ENCODE data around the gene RABEP2. TPM values are rescaled to one million over a fixed set of nuclear protein-coding genes. Genes with fewer than 3 reads are reported as not detected.
A peak's percentile ranks its signal among the peaks of the same experiment; 100 is the strongest.
"Not testable (repeated sequence)": the region's sequence is repeated elsewhere in the genome, so short reads cannot be mapped to it uniquely, and the experiment has no call there.

The RABEP2 gene
- polyA plus RNA-seq, 6 donors from 2014 or later: 6.9 to 40.4 (median 21.2) TPM

DNA sequence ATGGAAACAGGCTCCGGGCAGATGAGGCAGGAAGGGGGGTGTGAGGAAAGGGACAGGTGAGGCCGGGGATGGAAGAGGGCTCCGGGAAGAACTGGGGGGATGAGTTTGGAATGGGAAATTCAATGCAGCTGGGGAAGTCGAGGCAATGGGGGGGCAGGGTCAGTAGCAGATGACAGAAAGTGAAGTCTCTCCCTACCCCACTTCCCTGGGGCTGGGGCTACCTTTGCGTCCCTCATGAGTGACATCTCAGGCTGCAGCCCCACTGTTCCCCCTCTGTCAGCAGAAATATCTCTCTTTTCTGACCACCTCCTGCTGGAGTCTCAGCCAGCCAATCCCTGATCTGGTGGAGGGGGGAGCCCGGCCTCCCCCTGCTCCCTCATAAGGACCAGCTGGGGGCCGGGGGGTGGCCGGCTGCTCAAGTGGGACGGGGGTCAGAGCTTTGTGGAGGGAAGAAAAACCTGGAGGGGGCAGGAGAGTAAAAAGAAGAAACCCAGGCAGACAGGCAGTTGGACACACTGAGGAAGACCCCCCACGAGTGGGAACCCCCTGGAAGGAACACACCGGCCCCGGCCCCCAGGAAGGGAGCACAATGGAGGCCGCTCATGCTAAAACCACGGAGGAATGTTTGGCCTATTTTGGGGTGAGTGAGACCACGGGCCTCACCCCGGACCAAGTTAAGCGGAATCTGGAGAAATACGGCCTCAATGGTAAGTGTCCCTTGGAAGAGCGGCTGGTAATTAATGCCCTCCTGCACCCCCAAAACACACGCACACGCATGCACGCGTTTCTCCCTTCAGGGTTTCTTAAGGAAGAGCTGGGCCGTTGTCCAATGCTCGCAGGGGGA, 46.7 kb downstream of the RABEP2 start, which contains the start of gene ATP2A1:
Gene ATP2A1, plus strand, starts transcription at position 406 of the 844 bp plus-strand sequence. Its CDS starts 184 bp downstream, at position 590.
- peaks cover 14 to 29% (median 25%) of the 10 kb centered on the region in 3 donors for H3K4me1 Mint-ChIP-seq
- DNase-seq: no peak
- H3K36me3 Mint-ChIP-seq: no peaks in the 10 kb centered on the region
- H3K4me3 Mint-ChIP-seq: peak within 1 kb of the TSS; percentile 75 to 94 (median 90)
- no peak for ATAC-seq (ENCODE audit: low read depth in 2 of 2)
- H3K9me3 Mint-ChIP-seq: no peaks in the 10 kb centered on the region
- peak within 1 kb of the TSS in 3 of 6 donors; percentile 26 to 62 (median 53) for H3K27ac Mint-ChIP-seq
- H3K27me3 Mint-ChIP-seq: peaks cover 5 to 10% (median 9%) of the 10 kb centered on the region in 3 donors

DNA sequence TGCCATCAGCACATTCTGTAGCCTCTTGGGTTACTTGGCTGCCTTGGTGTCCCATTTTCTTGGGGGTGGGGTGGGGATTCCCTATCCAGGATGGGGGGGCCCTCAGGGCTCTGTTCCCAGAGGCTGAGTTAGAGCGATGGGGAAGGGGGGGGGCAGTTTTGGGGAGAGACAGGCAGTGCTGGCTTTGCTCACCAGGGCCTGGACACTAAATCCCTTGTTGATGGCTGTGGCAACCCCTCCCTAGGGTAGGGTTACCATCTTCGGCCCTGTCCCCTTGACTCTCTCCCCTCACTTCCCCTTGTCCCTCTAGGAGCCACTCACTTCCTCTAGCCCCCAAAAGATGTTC, 47.4 kb downstream of the RABEP2 start:
- Mint-ChIP-seq H3K36me3 (no peaks in the 10 kb centered on the region), H3K4me1 (peaks cover 14 to 33% (median 30%) of the 10 kb centered on the region in 3 donors), H3K27ac (peak overlapping the region in 1 of 6 donors; percentile 22), H3K27me3 (peaks cover 5 to 10% (median 9%) of the 10 kb centered on the region in 3 donors), H3K9me3 (no peaks in the 10 kb centered on the region), H3K4me3 (peak overlapping the region in 6 of 8 donors; percentile 49 to 86 (median 64))
- ATAC-seq (ENCODE audit: low read depth in 2 of 2): no peak
- no peak for DNase-seq

DNA sequence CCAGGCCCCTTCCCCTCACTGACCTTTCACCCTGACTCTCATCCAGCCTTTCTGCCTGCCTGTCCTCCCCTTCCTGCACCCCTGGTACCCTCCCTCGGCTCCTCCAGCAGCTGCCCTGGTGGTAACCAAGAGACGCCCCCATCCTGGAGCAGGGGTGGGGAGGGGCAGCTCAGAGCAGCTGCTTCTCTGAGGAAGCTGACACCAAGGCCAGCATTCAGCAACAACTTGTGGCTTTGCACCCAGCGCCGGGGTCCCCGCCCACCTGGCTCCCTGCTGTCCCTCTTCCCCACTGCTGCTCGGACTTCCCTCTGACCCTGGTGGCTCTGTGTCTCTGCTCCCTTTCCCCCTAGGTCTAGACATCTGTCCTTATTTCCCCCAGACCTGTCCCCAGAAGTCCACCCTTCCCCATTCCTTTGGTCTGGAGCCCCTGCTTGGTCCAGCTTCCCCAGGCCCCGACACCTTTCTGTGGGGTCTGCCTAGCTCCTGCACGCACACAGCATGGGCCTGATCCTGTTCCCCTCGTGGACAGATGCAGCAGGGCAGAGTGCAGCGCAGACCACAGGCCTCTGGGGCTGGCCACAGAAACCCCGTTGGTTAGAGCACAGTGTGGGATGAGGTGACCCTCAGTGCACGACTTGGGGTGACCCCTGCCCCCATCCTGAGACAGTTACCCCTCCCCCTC, 47.9 kb downstream of the RABEP2 start:
- no peak for ATAC-seq (ENCODE audit: low read depth in 2 of 2)

DNA sequence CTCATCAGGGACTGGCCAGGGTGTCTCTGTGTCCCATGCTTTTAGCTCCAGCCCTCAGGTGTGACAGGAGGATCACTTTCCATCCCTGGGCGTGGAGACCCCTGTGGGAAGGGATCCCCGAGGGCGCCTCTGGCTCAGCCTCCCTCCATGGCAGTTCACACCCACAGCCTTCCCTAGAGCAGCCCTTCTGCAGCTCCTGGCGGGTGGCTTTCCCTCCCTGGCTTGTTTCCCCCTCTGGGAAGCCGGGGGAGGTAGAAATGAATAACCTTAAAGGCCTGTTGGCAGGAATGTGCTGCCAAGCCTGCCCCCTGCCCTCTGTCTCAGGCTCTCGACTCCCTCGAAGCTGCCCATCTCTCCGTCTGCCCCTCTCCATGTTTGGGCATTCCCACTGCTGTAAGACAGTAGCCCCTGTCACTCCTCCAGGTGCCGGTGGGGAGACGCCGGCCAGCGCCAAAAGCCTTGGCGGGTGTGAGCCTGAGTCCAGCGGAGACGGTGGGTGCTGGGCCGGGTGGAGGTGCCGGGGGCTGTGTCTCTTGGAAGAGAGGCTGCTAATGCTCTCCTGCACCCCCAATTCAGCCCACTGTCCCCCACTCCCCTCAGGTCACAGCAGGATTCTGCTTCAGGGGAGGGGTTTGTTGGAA, 48.9 kb downstream of the RABEP2 start:
- DNase-seq (no peak), ATAC-seq (ENCODE audit: low read depth in 2 of 2) (no peak)
- Mint-ChIP-seq H3K27me3 (peaks cover 3 to 7% (median 6%) of the 10 kb centered on the region in 3 donors), H3K27ac (no peak overlapping the region), H3K36me3 (no peaks in the 10 kb centered on the region), H3K4me3 (no peak overlapping the region), H3K9me3 (no peaks in the 10 kb centered on the region), H3K4me1 (peaks cover 14 to 30% (median 26%) of the 10 kb centered on the region in 3 donors)

More for the DNA sequence above, 47.9 kb downstream of the RABEP2 start:
- Mint-ChIP-seq H3K4me3 (peak overlapping the region in 2 of 8 donors; percentile 47 to 65), H3K9me3 (no peaks in the 10 kb centered on the region), H3K27ac (peak overlapping the region in 2 of 6 donors; percentile 22 to 59), H3K36me3 (no peaks in the 10 kb centered on the region), H3K4me1 (peaks cover 14 to 33% (median 30%) of the 10 kb centered on the region in 3 donors), H3K27me3 (peaks cover 5 to 10% (median 9%) of the 10 kb centered on the region in 3 donors)
- no peak for DNase-seq

DNA sequence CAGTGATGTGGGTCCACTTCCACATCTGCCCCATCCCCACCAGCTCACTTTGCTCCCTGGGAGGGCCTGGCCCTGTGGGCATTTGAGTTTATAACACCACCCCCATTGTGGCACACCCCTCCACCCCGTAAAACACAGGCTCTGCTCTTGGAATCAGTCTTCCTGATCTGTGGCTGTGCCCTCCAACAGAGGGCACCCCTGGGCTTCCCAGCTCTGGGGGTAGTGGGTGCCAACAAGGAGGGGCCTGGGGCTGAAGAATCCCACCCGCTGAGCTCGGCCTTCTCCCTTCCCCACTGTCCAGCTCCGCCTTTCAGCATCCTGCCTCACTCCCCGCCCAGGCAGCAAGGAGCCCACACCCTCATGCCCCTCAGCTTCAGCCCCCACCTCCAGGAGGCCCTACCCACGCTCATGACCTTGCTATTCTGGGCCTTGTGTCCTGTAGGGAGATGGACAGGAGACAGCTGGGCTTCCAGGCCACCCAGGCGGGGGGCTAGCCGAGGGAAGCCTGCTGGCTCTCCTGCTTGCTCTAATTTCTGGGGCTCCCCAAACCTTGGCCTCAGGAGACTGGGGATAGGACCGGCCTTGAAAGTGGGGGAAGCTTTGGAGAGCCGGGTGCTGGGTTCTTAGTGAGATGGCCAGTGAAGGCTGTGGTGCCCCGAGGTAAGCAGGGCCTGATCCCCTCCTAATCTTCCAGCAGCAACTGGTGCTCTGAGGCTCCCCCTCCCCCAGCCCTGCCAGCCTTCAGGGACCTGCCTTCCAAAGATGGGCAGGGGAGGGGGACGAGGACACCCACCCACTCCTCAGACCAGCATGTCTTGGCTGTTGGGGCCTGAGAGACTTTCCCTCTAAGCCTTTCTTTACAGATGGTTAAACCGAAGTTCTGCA, 49.7 kb downstream of the RABEP2 start:
- DNase-seq: no peak
- no peak for ATAC-seq (ENCODE audit: low read depth in 2 of 2)
- peaks cover 9 to 24% (median 19%) of the 10 kb centered on the region in 3 donors for H3K4me1 Mint-ChIP-seq
- H3K9me3 Mint-ChIP-seq: no peaks in the 10 kb centered on the region
- peaks cover 0 to 2% of the 10 kb centered on the region in 2 donors for H3K36me3 Mint-ChIP-seq
- H3K4me3 Mint-ChIP-seq: peak overlapping the region in 1 of 8 donors; percentile 25
- peak overlapping the region in 2 of 6 donors; percentile 27 to 63 for H3K27ac Mint-ChIP-seq
- no peaks in the 10 kb centered on the region for H3K27me3 Mint-ChIP-seq

DNA sequence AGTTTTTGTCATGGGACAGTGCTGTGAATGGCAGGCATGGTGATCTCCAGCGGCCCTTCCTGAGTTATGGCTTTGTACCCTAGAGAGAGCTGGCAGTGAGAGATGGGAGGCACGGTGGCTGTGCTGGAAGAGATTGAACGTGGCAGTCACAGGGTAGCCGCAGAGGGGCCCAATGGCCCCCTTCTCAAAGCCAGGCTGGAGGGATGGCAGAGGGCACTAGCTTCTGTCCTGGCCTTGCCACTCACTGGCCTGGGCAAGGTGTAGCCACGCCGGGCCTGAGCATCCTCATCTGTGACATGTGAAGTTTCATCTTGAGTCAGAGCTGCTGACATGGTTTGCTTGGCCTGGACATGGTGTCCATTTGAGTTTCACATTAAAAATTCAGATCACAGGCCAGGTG, 50.6 kb downstream of the RABEP2 start:
- peaks cover 11 to 25% (median 22%) of the 10 kb centered on the region in 3 donors for H3K4me1 Mint-ChIP-seq
- H3K27me3 Mint-ChIP-seq: no peaks in the 10 kb centered on the region
- ATAC-seq (ENCODE audit: low read depth in 2 of 2): no peak
- H3K9me3 Mint-ChIP-seq: no peaks in the 10 kb centered on the region
- H3K4me3 Mint-ChIP-seq: no peak overlapping the region
- peaks cover 4 to 7% of the 10 kb centered on the region in 2 donors for H3K36me3 Mint-ChIP-seq
- DNase-seq: no peak
- H3K27ac Mint-ChIP-seq: no peak overlapping the region

DNA sequence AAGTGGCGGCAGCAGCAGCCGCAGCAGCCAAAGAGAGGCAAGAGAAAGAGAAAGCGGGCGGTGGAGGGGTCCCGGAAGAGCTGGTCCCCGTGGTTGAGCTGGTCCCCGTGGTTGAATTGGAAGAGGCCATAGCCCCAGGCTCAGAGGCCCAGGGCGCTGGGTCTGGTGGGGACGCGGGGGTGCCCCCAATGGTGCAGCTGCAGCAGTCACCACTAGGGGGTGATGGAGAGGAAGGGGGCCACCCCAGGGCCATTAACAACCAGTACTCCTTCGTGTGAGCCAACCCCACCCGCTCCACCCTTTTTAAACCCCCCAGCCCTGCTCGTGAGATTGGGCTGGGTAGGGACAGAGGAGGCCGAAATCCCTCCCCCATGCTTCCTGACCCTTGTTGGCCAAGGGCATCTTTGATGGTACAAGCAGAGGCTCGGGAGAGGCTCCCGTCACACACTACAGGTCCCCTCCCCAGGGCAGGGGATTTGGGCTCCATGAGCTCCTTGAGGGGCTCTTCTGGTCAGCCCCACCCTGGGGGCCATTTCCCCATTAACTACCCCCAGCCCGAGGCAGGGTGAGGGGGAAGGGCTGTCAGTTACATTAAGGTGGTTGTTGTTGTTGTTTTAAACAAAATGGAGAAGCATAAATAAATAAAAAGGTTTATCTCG, 51.4 kb downstream of the RABEP2 start:
- DNase-seq (peak; percentile 59), ATAC-seq (ENCODE audit: low read depth in 2 of 2) (peak; percentile 94 to 95)
- Mint-ChIP-seq H3K27ac (no peak overlapping the region), H3K4me3 (peak overlapping the region in 1 of 8 donors; percentile 15), H3K27me3 (no peaks in the 10 kb centered on the region), H3K4me1 (peaks cover 4 to 21% (median 14%) of the 10 kb centered on the region in 3 donors), H3K36me3 (peaks cover 6 to 7% of the 10 kb centered on the region in 2 donors), H3K9me3 (no peaks in the 10 kb centered on the region)

DNA sequence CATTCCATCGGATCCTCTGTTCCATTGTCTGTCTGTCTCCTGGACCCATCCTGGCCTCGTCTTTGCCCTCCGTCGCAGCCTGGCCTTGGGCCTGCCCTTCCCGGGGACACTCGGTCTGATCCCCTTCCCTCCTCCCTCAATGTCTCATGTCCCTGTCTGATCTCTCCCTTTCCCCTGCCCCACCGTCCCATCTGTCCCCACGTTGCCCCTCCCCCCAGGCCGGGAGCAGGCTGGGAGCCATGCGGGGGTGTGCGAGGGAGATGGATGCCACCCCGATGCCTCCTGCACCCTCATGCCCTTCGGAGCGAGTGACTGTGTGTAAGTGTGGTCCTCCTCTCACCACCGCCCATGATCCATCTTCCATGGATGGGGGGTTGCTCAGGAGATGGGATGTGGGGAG, 52.1 kb downstream of the RABEP2 start:
- H3K27me3 Mint-ChIP-seq: no peaks in the 10 kb centered on the region
- DNase-seq: no peak
- no peak for ATAC-seq (ENCODE audit: low read depth in 2 of 2)
- H3K36me3 Mint-ChIP-seq: peaks cover 6 to 7% of the 10 kb centered on the region in 2 donors
- H3K4me1 Mint-ChIP-seq: peaks cover 4 to 17% (median 11%) of the 10 kb centered on the region in 3 donors
- H3K4me3 Mint-ChIP-seq: no peak overlapping the region
- no peaks in the 10 kb centered on the region for H3K9me3 Mint-ChIP-seq
- no peak overlapping the region for H3K27ac Mint-ChIP-seq

DNA sequence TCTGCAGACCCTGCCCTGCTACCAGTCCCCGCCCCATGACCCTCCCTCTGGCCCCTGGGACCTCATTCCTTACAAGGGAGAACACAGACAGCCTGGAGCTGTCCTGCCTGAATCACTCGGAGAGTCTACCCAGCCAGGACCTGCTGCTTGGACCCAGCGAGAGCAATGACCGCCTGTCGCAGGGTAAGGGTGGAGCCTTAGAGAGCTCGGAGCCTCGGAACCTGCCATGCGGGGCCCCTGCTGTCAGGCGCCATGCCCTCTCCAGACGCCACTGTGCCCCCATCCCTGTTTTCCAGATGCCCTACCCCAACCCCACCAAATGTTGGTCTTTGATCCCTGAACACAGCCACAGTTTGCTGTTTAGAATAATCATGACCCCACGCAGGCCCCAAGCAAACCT, 55.8 kb downstream of the RABEP2 start:
- H3K4me1 Mint-ChIP-seq: peaks cover 25 to 43% (median 28%) of the 10 kb centered on the region in 3 donors
- no peak overlapping the region for H3K27ac Mint-ChIP-seq
- no peak overlapping the region for H3K4me3 Mint-ChIP-seq
- DNase-seq (no peak), ATAC-seq (ENCODE audit: low read depth in 2 of 2) (no peak)
- no peaks in the 10 kb centered on the region for H3K9me3 Mint-ChIP-seq
- H3K36me3 Mint-ChIP-seq: peaks cover 6 to 7% of the 10 kb centered on the region in 2 donors
- no peaks in the 10 kb centered on the region for H3K27me3 Mint-ChIP-seq

DNA sequence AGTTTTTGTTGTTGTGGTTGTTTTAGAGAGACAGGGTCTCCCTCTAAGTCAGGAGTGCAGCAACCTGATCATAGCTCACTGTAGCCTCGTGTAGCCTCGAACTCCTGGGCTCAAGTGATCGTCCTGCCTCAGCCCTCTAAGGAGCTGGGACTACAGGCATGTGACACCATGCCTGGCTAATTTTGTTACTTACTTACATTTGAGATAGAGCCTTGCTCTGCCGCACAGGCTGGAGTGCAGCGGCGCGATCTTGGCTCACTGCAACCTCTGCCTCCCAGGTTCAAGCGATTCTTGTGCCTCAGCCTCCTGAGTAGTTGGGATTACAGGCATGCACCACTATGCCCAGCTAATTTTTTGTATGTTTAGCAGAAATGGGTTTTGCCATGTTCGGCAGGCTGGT, 57.4 kb downstream of the RABEP2 start:
- not testable (repeated sequence) for ATAC-seq (ENCODE audit: low read depth in 2 of 2); DNase-seq; H3K27ac Mint-ChIP-seq; H3K27me3 Mint-ChIP-seq; H3K9me3 Mint-ChIP-seq; H3K36me3 Mint-ChIP-seq
- Mint-ChIP-seq H3K4me3 (peak overlapping the region in 1 of 8 donors; percentile 64), H3K4me1 (peaks cover 32 to 50% (median 33%) of the 10 kb centered on the region in 3 donors)

DNA sequence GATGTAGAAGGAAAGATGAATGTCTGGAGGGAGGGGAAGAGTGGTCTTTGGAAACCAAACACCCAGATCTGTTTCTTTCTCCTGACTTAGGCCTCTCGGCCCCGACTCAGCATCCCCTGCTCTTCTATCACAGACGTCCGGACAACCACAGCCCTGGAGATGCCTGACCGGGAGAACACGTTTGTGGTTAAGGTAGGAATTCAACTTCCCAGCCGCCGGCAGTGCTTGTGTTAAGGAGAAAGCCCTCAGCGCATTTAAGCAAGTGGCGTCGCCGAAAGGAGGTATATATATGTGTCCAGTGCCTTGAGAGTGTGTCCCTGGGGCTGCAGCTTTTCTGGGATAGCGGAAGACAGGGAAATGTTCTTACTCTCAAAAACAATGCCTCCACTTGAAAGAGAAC, 57.8 kb downstream of the RABEP2 start:
- H3K9me3 Mint-ChIP-seq: no peaks in the 10 kb centered on the region
- H3K27ac Mint-ChIP-seq: peak overlapping the region in 2 of 6 donors; percentile 57 to 68
- H3K4me3 Mint-ChIP-seq: peak overlapping the region in 1 of 8 donors; percentile 64
- DNase-seq (no peak), ATAC-seq (ENCODE audit: low read depth in 2 of 2) (no peak)
- peaks cover 6 to 7% of the 10 kb centered on the region in 2 donors for H3K36me3 Mint-ChIP-seq
- peaks cover 32 to 50% (median 33%) of the 10 kb centered on the region in 3 donors for H3K4me1 Mint-ChIP-seq
- H3K27me3 Mint-ChIP-seq: no peaks in the 10 kb centered on the region

DNA sequence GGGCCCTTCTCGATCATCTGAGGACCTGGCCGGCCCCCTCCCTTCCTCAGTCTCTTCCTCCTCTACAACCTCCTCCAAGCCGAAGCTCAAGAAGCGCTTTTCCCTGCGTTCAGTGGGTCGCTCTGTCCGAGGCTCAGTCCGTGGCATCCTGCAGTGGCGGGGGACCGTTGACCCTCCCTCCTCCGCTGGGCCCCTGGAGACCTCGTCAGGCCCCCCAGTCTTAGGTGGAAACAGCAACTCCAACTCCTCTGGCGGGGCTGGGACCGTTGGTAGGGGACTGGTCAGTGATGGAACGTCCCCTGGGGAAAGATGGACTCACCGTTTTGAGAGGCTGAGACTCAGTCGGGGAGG, 58.6 kb downstream of the RABEP2 start:
- no peak overlapping the region for H3K27ac Mint-ChIP-seq
- H3K36me3 Mint-ChIP-seq: peaks cover 6 to 7% of the 10 kb centered on the region in 2 donors
- ATAC-seq (ENCODE audit: low read depth in 2 of 2) (no peak), DNase-seq (no peak)
- H3K4me3 Mint-ChIP-seq: peak overlapping the region in 4 of 8 donors; percentile 42 to 81 (median 58)
- peaks cover 33 to 50% (median 35%) of the 10 kb centered on the region in 3 donors for H3K4me1 Mint-ChIP-seq
- H3K9me3 Mint-ChIP-seq: no peaks in the 10 kb centered on the region
- H3K27me3 Mint-ChIP-seq: no peaks in the 10 kb centered on the region

All from naive B cell (primary cell).